ENCODE data around the gene HES2. TPM values are rescaled to one million over a fixed set of nuclear protein-coding genes. Genes with fewer than 3 reads are reported as not detected.

The HES2 gene, protein sequence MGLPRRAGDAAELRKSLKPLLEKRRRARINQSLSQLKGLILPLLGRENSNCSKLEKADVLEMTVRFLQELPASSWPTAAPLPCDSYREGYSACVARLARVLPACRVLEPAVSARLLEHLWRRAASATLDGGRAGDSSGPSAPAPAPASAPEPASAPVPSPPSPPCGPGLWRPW
- total RNA-seq: under 0.01 TPM in 1 of 2 replicates, not detected in the other

DNA sequence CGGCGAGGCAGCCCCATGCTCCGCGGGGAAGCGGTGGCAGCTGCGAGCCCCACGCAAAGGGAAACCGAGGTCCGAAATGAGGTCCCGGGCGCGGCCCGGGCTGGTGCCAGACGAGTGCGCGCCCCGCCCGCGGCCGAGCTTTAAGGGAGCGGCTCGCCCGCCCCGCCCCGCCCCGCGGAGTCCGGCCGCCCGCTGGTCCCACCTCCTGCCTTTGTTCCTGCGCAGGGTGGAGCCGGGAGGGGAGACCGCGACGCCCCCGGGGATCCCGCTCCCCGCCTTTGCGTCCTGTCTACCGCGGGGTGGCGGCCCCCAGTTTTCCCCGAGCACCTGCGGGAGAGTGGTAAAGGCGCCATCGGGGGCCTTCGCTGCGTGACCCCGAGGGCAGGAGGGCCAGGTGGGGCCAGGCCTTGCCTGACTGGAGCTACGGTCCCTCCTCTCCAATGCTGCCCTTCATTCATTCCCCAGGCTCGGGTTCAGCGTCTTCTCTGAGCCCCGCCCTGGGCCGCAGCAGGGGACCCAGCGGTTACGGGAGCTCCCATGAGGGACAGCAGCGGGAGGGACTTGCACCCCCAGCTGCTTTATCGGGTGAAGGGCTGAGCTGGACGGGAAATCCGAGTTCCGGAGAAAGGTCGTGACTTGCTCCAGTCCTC is at the start of gene HES2:
HES2 (minus strand) TSS at position 116 of the 650 bp plus-strand sequence; CDS start at position 17, 99 bp downstream.

DNA sequence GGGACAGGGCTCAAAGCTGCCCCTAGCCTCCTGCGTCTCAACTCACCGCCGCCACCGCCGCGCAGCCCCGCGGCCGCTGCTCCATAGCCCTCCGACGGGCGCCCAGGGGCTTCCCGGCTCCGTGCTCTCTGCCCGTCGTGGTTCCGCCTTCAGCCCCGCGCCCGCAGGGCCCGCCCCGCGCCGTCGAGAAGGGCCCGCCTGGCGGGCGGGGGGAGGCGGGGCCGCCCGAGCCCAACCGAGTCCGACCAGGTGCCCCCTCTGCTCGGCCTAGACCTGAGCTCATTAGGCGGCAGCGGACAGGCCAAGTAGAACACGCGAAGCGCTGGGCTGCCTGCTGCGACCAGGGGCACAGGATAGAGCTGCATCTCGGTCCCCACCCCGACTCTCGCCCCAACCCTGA is 46.3 kb upstream of the HES2 start, which contains the start of gene TNFRSF25:
TNFRSF25 (minus strand) TSS at position 151 of the 400 bp plus-strand sequence; CDS start at position 85, 66 bp downstream.

DNA sequence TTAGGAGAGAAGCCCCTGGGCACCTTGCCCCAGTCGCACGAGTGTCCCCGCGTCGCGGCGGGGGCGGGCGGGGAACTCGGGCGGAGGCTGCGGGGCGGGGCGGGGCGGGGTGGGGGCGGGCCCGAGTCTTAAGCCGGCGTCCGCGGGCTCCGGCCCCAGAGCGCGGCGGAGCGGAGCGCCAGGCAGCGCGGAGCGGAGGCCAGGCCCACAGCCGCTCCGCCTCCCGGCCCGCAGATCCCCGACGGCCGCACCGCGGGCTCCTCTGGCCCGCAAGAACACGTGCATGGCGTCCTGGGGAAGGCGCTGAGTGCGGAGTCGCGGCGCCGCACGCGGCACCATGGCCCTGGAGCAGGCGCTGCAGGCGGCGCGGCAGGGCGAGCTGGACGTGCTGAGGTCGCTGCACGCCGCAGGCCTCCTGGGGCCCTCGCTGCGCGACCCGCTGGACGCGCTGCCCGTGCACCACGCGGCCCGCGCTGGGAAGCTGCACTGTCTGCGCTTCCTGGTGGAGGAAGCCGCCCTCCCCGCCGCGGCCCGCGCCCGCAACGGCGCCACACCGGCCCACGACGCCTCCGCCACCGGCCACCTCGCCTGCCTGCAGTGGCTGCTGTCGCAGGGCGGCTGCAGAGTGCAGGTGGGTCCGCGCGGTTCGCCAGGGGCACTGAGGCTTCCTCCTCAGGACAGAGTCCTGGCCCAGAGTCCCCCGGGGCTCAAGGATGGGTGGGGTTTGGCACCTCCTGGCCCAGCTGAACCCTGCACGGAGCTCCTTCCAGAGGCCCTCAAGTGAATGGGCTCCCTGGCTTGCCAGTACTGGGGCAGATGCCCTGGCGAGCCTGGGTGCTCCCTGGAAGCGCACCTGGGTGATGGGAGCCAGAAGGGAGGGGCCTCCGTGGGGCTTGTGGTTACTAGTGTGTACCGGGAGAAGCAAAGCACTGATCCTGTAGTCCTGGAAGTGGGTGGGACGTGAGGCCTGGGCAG is 5.2 kb upstream of the HES2 start, which contains the start of gene ESPN:
ESPN (plus strand) TSS at position 158 of the 975 bp plus-strand sequence; CDS start at position 338, 180 bp downstream.

DNA sequence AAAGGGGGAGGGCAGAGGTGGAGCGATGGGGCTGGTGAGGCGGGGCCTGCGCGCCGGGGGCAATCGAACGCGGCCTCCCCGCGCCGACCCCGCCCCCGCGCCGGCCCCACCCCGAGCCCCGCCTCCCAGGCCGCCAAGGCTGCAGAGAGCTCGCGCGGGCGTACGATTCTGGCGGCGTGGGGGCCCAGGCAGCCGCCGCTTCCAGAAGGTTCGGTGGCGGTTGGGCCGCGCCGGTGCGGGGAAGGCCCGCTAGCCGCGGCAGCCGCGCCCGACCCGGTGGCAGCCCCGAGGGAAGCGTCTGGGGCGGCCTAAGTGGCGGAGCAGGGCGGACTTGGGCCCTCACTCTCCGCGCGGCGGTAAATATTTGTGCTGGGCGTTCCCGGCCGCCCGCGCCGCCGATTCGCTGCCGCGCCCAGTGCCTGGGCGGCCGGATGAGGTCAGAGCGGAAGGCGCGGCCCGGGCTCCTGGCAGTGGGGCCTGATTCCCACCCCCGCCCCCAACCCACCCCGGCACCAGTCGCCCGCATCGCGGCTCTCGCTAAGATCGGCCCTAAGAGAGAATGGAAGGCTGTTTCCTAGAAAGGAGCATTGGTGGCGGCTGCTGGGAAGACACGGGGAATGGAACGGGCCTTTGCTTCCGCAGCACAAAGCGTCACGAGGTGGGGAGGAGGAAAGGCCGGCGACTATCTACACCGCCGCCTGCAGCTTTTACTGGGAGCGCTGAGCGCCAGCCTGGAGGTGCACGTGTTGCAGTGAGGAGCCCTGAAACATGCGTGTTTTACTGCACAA is 26.1 kb downstream of the HES2 start, which contains the start of gene ACOT7:
ACOT7 (minus strand) TSS at position 368 of the 788 bp plus-strand sequence. CDS start 368 bp downstream, outside the sequence.

Small RNA genes within 50 kb of the gene (small RNA-seq; reads per million reads assigned to genes)
- not detected for gene MIR4252

Other genes starting within 250 kb of the HES2 start
- 0.12 and 0.16 TPM in 2 replicates for gene CHD5, start 239.6 kb downstream of the HES2 start, total RNA-seq
- gene RPL22, start 220.3 kb downstream of the HES2 start, total RNA-seq: 70.1 and 76.5 TPM in 2 replicates
- 5.8 and 16.1 TPM in 2 replicates for gene RNF207, start 213.8 kb downstream of the HES2 start, total RNA-seq
- 62.7 and 77.6 TPM in 2 replicates for gene ICMT, start 184.0 kb downstream of the HES2 start, total RNA-seq
- not detected in 2 replicates for gene HES3, start 175.7 kb downstream of the HES2 start, total RNA-seq
- 15.1 and 18.3 TPM in 2 replicates for gene GPR153, start 158.8 kb downstream of the HES2 start, total RNA-seq
- gene ACOT7, start 26.2 kb downstream of the HES2 start, total RNA-seq: 12.0 and 17.7 TPM in 2 replicates
- not detected in 2 replicates for gene ESPN, start 4.9 kb upstream of the HES2 start, total RNA-seq
- gene TNFRSF25, start 46.3 kb upstream of the HES2 start, total RNA-seq: 2.8 and 3.4 TPM in 2 replicates
- gene PLEKHG5, start 71.7 kb upstream of the HES2 start, total RNA-seq: 12.6 and 18.0 TPM in 2 replicates
- 30.2 and 38.9 TPM in 2 replicates for gene NOL9, start 134.6 kb upstream of the HES2 start, total RNA-seq
- gene TAS1R1, start 135.4 kb upstream of the HES2 start, total RNA-seq: 0.49 and 0.65 TPM in 2 replicates
- gene ZBTB48, start 160.1 kb upstream of the HES2 start, total RNA-seq: 12.9 and 14.0 TPM in 2 replicates
- 70.1 and 70.9 TPM in 2 replicates for gene KLHL21, start 182.9 kb upstream of the HES2 start, total RNA-seq
- 14.9 and 15.6 TPM in 2 replicates for gene PHF13, start 193.8 kb upstream of the HES2 start, total RNA-seq
- gene THAP3, start 204.9 kb upstream of the HES2 start, total RNA-seq: 16.5 and 17.2 TPM in 2 replicates

Measured in hair follicle dermal papilla cell (primary cell).